HFFc6 (cell line): Measurements from ENCODE around the gene GPATCH4. TPM values are rescaled to one million over a fixed set of nuclear protein-coding genes. Genes with fewer than 3 reads are reported as not detected.

ENCODE experiments used
- DNase-seq: peaks from one replicate; pipeline ENCODE4 v3.0.0-alpha.2; 2018
- H3K27ac Mint-ChIP-seq: 2 replicates; pipeline ENCODE4 v1.8.0; 2020; ENCODE audit warnings: mild to moderate bottlenecking, mixed read lengths
- H3K27me3 Mint-ChIP-seq: 2 replicates; pipeline ENCODE4 v1.8.0; 2021; ENCODE audit warnings: mild to moderate bottlenecking, moderate library complexity, mixed read lengths; ENCODE audit not compliant: insufficient read depth
- H3K36me3 Mint-ChIP-seq: 2 replicates; pipeline ENCODE4 v1.8.0; 2021; ENCODE audit warnings: low read depth, mixed read lengths
- H3K4me1 Mint-ChIP-seq: 2 replicates; pipeline ENCODE4 v1.8.0; 2020; ENCODE audit warnings: low read depth, mixed read lengths
- H3K4me3 Mint-ChIP-seq: 2 replicates; pipeline ENCODE4 v1.8.0; 2020; ENCODE audit warnings: mild to moderate bottlenecking, moderate library complexity, mixed read lengths
- H3K9me3 Mint-ChIP-seq: 2 replicates; pipeline ENCODE4 v1.8.0; 2020; ENCODE audit warnings: mild to moderate bottlenecking, mixed read lengths
- total RNA-seq, 6 experiments: library from RNA; stranded (reverse); fragmentation: NEBNext Ultra II Directional; extraction: Animal tissue kit (Norgen Biotek cat#: 25700); gene quantifications; 2 replicates in 1 of 6; 3 replicates in 5 of 6; pipeline ENCODE4 v1.2.3, GENCODE V29; 2021
- TF ChIP-seq, protein P1 (sequence below): fragments of 200-600 bp; sonication (generic); IDR thresholded peaks from 2 replicates; pipeline ENCODE4 v1.5.0; 2021; ENCODE audit warnings: antibody characterized with exemption, mild to moderate bottlenecking

The GPATCH4 gene
- total RNA-seq, 6 experiments from 2014 or later = 25.0 to 35.8 (median 32.7) TPM

DNA sequence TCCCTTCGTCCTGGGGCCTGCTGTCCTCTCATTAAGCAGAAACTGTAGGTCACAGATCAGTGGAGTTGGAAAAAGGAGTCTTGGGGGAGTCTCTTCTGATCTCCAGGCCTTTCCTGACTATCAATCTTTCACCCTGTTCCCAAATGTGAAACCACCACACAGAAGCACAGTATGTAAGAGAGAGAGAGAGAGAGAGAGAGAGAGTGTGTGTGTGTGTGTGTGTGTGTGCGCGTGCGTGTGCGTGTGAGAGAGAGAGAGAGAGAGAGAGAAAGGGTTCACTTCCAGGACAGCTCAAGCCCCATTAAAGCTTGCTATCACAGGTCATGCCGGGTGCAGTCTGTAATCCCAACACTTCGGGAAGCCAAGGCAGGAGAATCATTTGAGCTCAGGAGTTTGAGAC lies 23.2 kb downstream of the GPATCH4 start:
- H3K9me3 Mint-ChIP-seq = no peaks in the 10 kb centered on the region
- H3K4me1 Mint-ChIP-seq = peaks cover under 1% of the 10 kb centered on the region; the same call in 1 of the 2 replicates
- H3K27me3 Mint-ChIP-seq = peaks cover 24% of the 10 kb centered on the region
- no peaks in the 10 kb centered on the region for H3K36me3 Mint-ChIP-seq
- H3K4me3 Mint-ChIP-seq = no peak overlapping the region
- H3K27ac Mint-ChIP-seq = no peak overlapping the region
- TF ChIP-seq, protein P1, sequence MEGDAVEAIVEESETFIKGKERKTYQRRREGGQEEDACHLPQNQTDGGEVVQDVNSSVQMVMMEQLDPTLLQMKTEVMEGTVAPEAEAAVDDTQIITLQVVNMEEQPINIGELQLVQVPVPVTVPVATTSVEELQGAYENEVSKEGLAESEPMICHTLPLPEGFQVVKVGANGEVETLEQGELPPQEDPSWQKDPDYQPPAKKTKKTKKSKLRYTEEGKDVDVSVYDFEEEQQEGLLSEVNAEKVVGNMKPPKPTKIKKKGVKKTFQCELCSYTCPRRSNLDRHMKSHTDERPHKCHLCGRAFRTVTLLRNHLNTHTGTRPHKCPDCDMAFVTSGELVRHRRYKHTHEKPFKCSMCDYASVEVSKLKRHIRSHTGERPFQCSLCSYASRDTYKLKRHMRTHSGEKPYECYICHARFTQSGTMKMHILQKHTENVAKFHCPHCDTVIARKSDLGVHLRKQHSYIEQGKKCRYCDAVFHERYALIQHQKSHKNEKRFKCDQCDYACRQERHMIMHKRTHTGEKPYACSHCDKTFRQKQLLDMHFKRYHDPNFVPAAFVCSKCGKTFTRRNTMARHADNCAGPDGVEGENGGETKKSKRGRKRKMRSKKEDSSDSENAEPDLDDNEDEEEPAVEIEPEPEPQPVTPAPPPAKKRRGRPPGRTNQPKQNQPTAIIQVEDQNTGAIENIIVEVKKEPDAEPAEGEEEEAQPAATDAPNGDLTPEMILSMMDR = no peak
- DNase-seq = no peak

DNA sequence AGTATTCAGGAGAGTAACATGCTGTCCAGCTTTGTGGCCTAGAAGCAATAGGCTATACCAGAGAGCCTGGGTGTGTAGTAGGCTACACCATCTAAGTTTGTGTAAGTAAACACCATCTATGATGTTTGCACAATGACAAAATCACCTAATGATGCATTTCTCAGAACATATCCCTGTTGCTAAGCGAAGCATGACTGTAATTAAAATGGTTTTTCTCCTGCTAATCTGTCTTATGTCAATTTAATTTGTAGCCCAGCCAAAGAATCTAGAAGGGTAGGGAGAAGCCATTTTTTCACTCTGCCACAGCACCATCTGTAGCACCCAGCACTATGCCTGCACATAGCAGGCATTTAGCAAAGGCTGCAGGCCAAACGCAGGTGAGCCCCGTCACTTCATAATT lies 23.7 kb downstream of the GPATCH4 start:
- no peak for DNase-seq
- no peaks in the 10 kb centered on the region for H3K9me3 Mint-ChIP-seq
- H3K27ac Mint-ChIP-seq = no peak overlapping the region
- no peaks in the 10 kb centered on the region for H3K36me3 Mint-ChIP-seq
- TF ChIP-seq, protein P1 = no peak
- H3K4me1 Mint-ChIP-seq = peaks cover 6% of the 10 kb centered on the region
- peaks cover 26% of the 10 kb centered on the region for H3K27me3 Mint-ChIP-seq
- no peak overlapping the region for H3K4me3 Mint-ChIP-seq

DNA sequence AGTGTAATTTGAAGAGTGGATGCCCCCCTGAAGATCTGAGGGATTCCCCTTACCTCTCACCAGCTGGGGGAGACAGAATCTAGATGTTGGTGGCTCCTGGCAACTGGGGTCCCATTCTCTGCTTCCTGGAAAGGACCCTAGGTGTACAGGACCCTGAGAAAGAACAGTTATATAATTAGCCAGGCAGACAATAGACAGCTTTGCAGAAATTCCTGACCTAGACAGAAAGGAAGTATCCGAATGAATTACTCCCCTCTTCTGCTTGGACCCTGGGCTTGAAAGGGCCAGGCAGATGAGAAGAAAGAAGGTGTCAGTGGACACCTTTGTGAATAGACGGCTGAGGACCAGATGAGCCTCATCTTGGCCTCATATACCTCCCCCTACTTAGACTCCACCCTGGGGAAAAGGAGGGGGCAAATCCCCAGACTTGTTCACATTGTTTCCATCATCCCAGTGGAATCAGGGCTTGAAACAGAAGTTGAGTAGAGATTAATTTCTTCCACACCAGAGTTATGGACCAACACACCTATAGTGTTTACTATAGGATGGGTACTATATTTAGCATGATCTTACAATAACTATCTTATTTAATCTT lies 27.1 kb downstream of the GPATCH4 start:
- Mint-ChIP-seq H3K4me3 (no peak overlapping the region), H3K9me3 (no peaks in the 10 kb centered on the region), H3K27me3 (peaks cover 23% of the 10 kb centered on the region), H3K36me3 (peaks cover 8% of the 10 kb centered on the region; the same call in 1 of the 2 replicates), H3K4me1 (peaks cover 34% of the 10 kb centered on the region), H3K27ac (no peak overlapping the region)
- DNase-seq = no peak
- TF ChIP-seq, protein P1 = no peak

DNA sequence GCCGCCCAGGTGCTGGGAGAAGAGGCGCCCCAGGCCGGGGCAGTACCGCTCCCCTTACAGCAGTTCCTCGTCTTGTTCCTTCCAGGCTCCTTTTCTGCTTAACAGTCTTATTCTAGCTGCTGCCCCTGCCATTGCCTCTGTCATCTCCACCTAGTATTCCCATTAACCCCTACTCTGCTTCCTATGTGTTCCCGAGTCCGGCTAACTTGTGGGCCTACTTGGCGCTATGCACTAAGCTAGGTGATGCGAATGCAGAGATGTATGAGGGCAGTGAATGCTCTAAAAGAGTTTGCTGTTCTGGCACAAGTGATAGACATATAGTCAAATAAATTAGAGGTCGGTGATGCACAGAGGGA lies 28.6 kb downstream of the GPATCH4 start:
- H3K4me1 Mint-ChIP-seq = peaks cover 34% of the 10 kb centered on the region

DNA sequence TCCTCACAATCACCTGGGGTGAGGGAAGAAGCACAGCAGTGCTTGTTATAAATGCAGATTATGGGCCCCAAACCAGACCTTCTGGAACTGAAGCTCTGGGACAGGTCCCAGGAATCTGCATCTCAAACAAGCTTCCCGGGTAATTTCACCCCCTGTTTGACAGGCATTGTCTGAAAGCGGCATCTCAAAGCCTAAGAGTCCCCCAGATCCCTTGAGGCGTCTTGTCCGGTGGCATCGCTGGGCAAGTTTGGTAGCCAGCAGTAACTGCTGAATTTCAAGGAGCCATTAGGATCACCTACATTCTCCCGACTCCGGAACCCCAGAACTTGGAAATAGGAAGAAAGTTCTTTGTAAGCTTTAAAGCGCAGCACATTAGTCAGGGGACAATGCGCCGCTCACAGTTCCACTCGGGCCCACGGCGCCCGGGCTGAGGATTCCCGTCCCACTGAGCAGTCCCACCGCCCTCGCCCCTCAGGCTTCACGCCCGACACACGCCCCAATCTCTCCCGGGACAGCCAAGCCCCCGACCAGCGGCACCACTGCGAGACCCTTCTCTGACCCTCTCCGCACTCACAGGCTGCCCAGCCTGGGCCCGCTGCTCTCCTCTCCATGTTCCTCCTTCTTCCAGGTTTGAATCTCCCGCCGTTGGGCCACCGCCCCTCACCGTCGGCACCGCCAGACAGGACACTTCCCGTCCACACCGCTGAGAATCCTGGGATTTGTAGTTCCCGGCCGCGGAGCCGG lies 29.2 kb downstream of the GPATCH4 start, which contains the start of gene IQGAP3:
TSS of gene IQGAP3 (minus strand) at position 647 of the 744 bp plus-strand sequence. CDS start at position 611, 36 bp downstream.
- no peaks in the 10 kb centered on the region for H3K9me3 Mint-ChIP-seq
- H3K4me3 Mint-ChIP-seq = peak within 1 kb of the TSS; percentile 97
- peaks cover 20% of the 10 kb centered on the region for H3K27me3 Mint-ChIP-seq
- peak within 1 kb of the TSS; percentile 94 for H3K27ac Mint-ChIP-seq
- peak; percentile 82 for DNase-seq
- H3K4me1 Mint-ChIP-seq = peaks cover 34% of the 10 kb centered on the region
- peaks cover 21% of the 10 kb centered on the region; the same call in 1 of the 2 replicates for H3K36me3 Mint-ChIP-seq
- TF ChIP-seq, protein P1 = no peak

More for the DNA sequence above, 28.6 kb downstream of the GPATCH4 start:
- H3K27ac Mint-ChIP-seq = peak overlapping the region; percentile 94
- no peaks in the 10 kb centered on the region for H3K9me3 Mint-ChIP-seq
- no peak for DNase-seq
- H3K27me3 Mint-ChIP-seq = peaks cover 20% of the 10 kb centered on the region
- peak overlapping the region; percentile 97 for H3K4me3 Mint-ChIP-seq
- H3K36me3 Mint-ChIP-seq = peaks cover 16% of the 10 kb centered on the region; the same call in 1 of the 2 replicates
- TF ChIP-seq, protein P1 = no peak
